ENCODE data around the gene PDGFD. TPM values are rescaled to one million over a fixed set of nuclear protein-coding genes. Genes with fewer than 3 reads are reported as not detected.

The PDGFD gene
- polyA plus RNA-seq, 4 donors = 29.8 to 34.9 (median 31.4) TPM

- DNase-seq (ENCODE audit: low read depth in 4 of 4, low spot score in 3 of 4) = no peak
Measured at GRCh38 chr11:103927535-103927934, 236.4 kb downstream of the PDGFD start.

GRCh38 chr11:103926990-103927389 lies 237.0 kb downstream of the PDGFD start:
- DNase-seq (ENCODE audit: low read depth in 4 of 4, low spot score in 3 of 4) = no peak

- no peak for DNase-seq (ENCODE audit: low read depth in 4 of 4, low spot score in 3 of 4)
Measured at GRCh38 chr11:103924166-103925013, 239.6 kb downstream of the PDGFD start.

- no peak for DNase-seq (ENCODE audit: low read depth in 4 of 4, low spot score in 3 of 4)
Measured at GRCh38 chr11:103923451-103923931, 240.5 kb downstream of the PDGFD start.

- no peak for DNase-seq (ENCODE audit: low read depth in 4 of 4, low spot score in 3 of 4)
Measured at GRCh38 chr11:103920933-103921332, 243.0 kb downstream of the PDGFD start.

GRCh38 chr11:103920449-103920848 lies 243.5 kb downstream of the PDGFD start:
- DNase-seq (ENCODE audit: low read depth in 4 of 4, low spot score in 3 of 4) = no peak

- no peak for DNase-seq (ENCODE audit: low read depth in 4 of 4, low spot score in 3 of 4)
Measured at GRCh38 chr11:103910721-103911120, 253.2 kb downstream of the PDGFD start.

- DNase-seq (ENCODE audit: low read depth in 4 of 4, low spot score in 3 of 4) = no peak
Measured at GRCh38 chr11:103907548-103908455, 256.1 kb downstream of the PDGFD start.

- DNase-seq (ENCODE audit: low read depth in 4 of 4, low spot score in 3 of 4) = no peak
Measured at GRCh38 chr11:103907136-103907535, 256.8 kb downstream of the PDGFD start.

- DNase-seq (ENCODE audit: low read depth in 4 of 4, low spot score in 3 of 4) = no peak
Measured at GRCh38 chr11:103906291-103906867, 257.6 kb downstream of the PDGFD start.

- DNase-seq (ENCODE audit: low read depth in 4 of 4, low spot score in 3 of 4) = no peak
Measured at GRCh38 chr11:103904324-103904667, 259.7 kb downstream of the PDGFD start.

- no peak for DNase-seq (ENCODE audit: low read depth in 4 of 4, low spot score in 3 of 4)
Measured at GRCh38 chr11:103903621-103904323, 260.2 kb downstream of the PDGFD start.

GRCh38 chr11:103902994-103903393 lies 261.0 kb downstream of the PDGFD start:
- DNase-seq (ENCODE audit: low read depth in 4 of 4, low spot score in 3 of 4) = no peak

- no peak for DNase-seq (ENCODE audit: low read depth in 4 of 4, low spot score in 3 of 4)
Measured at GRCh38 chr11:103901656-103902055, 262.3 kb downstream of the PDGFD start.

GRCh38 chr11:103898577-103899336 lies 265.2 kb downstream of the PDGFD start:
- no peak for DNase-seq (ENCODE audit: low read depth in 4 of 4, low spot score in 3 of 4)

GRCh38 chr11:103898065-103898464 lies 265.9 kb downstream of the PDGFD start:
- DNase-seq (ENCODE audit: low read depth in 4 of 4, low spot score in 3 of 4) = no peak

GRCh38 chr11:103897160-103897936 lies 266.6 kb downstream of the PDGFD start:
- no peak for DNase-seq (ENCODE audit: low read depth in 4 of 4, low spot score in 3 of 4)

GRCh38 chr11:103895106-103895505 lies 268.8 kb downstream of the PDGFD start:
- DNase-seq (ENCODE audit: low read depth in 4 of 4, low spot score in 3 of 4) = no peak

- no peak for DNase-seq (ENCODE audit: low read depth in 4 of 4, low spot score in 3 of 4)
Measured at GRCh38 chr11:103894673-103895072, 269.3 kb downstream of the PDGFD start.
